T-helper 9 cell (primary cell): ENCODE measurements around the gene MAP2K7.
A peak's percentile ranks its signal among the peaks of the same experiment; 100 is the strongest.
"Not testable (repeated sequence)": the region's sequence is repeated elsewhere in the genome, so short reads cannot be mapped to it uniquely, and the experiment has no call there.

ENCODE experiments used
- DNase-seq: peaks from one replicate; pipeline ENCODE4 v3.0.0-alpha.2; 2020
- total RNA-seq, 2 donors: gene quantifications; one replicate each; lab custom pipeline; 2026; lab: John Stamatoyannopoulos, UW

The MAP2K7 gene
- total RNA-seq: 40.5 to 67.1 reads per million in 2 donors

- DNase-seq: peak; percentile 100
These were observed at the start of gene MAP2K7 for GRCh38 chr19:7903244-7904073. Gene MAP2K7 (plus strand): TSS chr19:7903877. CDS start chr19:7903945, 68 bp downstream.

GRCh38 chr19:7855426-7856108 is 48.1 kb upstream of the MAP2K7 start:
- DNase-seq: no peak

GRCh38 chr19:7856109-7856591 is 47.5 kb upstream of the MAP2K7 start:
- DNase-seq: no peak

GRCh38 chr19:7856679-7857663 is 46.7 kb upstream of the MAP2K7 start:
- no peak for DNase-seq

- no peak for DNase-seq
These were observed 46.0 kb upstream of the MAP2K7 start for GRCh38 chr19:7857727-7858108.

- DNase-seq: no peak
These were observed 45.4 kb upstream of the MAP2K7 start for GRCh38 chr19:7858109-7858770.

GRCh38 chr19:7859087-7859486 is 44.6 kb upstream of the MAP2K7 start:
- DNase-seq: not testable (repeated sequence)

- DNase-seq: no peak
These were observed 43.6 kb upstream of the MAP2K7 start for GRCh38 chr19:7859831-7860713.

GRCh38 chr19:7860714-7861618 is 42.7 kb upstream of the MAP2K7 start:
- DNase-seq: no peak

- DNase-seq: no peak
These were observed 41.9 kb upstream of the MAP2K7 start for GRCh38 chr19:7861619-7862412.

- peak; percentile 73 for DNase-seq
These were observed 41.2 kb upstream of the MAP2K7 start for GRCh38 chr19:7862413-7862951.

- no peak for DNase-seq
These were observed 40.3 kb upstream of the MAP2K7 start for GRCh38 chr19:7863157-7863970.

GRCh38 chr19:7863971-7864689 is 39.5 kb upstream of the MAP2K7 start:
- DNase-seq: no peak

GRCh38 chr19:7864690-7865074 is 39.0 kb upstream of the MAP2K7 start:
- no peak for DNase-seq

GRCh38 chr19:7865262-7865911 is 38.3 kb upstream of the MAP2K7 start:
- no peak for DNase-seq

- no peak for DNase-seq
These were observed 37.1 kb upstream of the MAP2K7 start for GRCh38 chr19:7866399-7867091.
